GM18858 (cell line): Measurements from ENCODE around the gene DPP7.

Experiments used
- ATAC-seq: cut with Tn5 transposase; IDR thresholded peaks from one replicate; pipeline ENCODE4 v1.9.1; 2021; ENCODE audit not compliant: unreplicated experiment

The DPP7 gene

DNA sequence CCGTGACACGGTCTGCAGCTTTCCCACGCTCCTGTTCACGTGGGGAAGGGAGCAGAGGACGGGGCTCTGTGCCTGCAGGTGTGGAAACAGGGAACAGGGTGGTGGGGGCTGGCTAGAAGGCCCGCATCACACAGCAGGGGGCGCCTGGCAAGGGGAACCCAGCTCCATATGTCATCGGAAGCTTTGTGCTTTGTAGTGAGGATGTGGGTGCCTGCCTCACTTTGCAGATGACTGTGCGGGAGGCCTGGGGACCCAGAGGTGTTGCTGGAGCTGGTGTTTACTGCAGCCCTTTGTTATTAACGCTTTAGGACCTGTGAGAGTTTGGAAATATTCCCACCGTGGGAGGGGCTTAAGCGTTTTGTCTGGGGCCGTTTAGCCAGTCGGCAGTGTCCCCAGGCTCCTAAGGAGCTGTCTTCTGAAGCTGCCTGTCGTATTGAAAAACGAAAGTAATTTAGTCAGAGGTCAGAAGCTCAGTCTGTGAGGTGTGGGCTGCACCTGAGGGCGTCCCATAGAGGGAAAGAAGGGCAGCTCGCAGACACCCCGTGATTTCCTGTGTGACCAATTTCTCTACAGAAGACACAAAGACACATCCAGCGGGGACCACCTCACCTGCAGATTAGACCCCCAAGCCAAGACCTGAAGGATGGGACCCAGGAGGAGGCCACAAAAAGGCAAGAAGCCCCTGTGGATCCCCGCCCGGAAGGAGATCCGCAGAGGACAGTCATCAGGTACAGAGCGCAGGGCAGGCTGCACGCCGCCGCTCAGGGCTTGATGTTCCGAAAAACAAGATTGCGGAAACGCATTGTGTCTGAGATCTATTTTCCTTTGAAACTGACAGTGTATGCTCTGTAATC lies 18.6 kb downstream of the DPP7 start:
- ATAC-seq: peak; percentile 73

DNA sequence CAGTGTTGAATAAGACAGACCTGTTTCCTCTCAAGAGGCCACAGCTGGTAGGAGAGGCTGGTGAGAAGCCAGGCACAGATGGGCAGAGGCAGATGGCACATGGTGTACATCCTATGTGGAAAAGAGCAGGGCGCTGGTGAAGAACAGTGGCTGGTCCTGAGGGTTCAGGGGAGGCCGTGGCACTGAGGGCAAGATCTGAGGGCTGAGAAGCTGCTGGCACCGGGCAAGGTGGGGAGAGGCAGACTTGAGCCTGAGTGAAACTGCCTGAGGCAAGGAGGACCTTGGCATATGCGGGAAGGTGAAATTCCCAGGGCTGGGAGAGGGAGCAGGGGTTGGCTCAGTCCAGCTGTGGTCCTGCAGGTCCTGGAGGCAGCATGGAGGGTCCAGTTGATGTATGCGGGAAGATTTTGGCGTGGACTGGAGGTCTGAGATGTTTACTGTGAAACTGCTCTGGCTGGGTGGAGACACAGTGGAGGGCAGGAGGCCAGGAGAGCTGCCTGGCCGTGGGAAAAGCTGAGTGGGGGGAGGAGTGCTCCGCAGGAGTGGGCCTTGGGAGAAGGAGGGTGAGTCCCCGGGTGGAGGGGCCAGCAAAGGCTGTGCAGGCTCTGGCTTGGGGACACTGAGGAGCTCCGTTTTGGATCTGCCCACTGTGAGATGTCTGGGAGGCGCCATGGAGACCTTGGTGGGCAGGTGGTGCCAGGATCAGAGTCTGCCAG lies 25.1 kb downstream of the DPP7 start:
- ATAC-seq: no peak

DNA sequence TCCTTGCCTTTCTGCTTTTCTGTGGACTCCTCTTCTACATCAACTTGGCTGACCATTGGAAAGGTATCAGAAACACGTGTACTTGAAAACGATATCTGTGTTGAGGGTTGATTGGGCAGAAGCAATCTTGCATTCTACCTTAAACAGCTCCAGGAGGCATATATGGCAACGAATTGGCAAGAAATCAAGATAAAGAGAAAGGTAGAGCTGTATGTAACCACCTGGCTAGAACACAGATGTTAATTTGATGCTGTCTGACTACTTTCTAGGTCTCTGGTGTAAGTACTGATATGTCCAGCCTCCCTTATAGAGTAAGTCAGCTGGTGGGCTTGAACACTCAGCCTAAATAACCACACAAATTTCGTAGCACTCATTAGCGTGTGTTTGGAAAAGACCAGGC lies 26.4 kb downstream of the DPP7 start:
- ATAC-seq: no peak

DNA sequence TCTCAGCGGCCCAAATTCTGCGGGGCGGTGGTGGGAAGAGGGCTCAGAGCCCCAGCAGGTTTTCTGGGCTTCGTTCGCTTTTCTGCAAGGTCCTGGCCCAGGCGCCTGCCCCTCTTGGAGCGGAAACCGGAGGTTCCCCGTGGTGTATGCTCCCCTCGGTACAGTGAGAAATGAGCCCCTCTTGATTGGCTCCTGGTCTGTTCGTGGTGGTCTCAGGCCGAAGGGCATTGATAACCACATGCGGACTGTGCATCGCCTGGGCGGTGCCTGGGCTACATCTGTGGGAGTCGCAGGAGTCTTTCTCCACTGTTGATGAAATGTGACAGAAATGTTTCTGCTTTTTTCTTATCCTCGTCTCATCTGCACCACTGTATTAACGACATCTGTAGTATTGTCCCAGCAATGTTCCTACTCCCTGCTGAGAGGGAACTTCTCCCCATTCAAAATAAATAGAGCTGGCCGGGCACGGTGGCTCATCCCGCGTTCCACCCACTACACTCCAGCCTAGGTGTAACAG lies 27.1 kb downstream of the DPP7 start:
- ATAC-seq: no peak

DNA sequence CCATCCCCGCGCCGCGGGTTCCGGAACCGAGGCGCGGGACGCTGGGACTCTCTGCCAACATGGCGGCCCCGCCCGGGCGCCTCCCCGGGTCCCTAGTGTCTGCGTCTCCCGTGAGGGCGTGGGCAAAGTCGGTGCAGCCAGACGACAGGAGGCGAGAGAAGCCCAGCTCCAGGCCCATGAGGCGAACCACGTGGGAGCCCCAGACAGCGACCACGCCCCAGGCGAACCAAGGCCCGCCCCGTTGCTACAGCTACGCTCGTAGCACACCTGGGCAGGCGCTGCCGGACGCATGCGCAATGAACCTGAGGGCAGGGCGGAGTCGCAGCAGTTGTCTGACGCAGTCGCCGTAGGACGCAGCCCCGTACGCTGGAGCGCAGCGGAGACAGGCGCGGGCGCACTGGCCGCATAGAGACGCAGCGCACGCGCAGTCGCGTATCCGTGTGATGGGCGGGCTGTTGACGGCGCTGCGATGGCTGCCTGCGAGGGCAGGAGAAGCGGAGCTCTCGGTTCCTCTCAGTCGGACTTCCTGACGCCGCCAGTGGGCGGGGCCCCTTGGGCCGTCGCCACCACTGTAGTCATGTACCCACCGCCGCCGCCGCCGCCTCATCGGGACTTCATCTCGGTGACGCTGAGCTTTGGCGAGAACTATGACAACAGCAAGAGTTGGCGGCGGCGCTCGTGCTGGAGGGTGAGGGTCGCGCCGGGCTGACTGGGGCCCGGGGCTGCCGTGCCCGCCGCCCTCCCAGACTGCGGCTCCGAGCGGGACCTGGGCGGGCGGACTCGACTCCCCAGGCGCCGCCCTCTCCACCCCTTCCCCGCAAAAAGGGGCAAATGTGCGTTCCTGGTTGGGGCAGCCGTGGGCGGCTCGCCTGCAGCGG lies 27.8 kb downstream of the DPP7 start, which contains the start of gene MAN1B1:
TSS of gene MAN1B1 (plus strand) at position 455 of the 878 bp plus-strand sequence. CDS start at position 470, 15 bp downstream.
- ATAC-seq: peak; percentile 76

DNA sequence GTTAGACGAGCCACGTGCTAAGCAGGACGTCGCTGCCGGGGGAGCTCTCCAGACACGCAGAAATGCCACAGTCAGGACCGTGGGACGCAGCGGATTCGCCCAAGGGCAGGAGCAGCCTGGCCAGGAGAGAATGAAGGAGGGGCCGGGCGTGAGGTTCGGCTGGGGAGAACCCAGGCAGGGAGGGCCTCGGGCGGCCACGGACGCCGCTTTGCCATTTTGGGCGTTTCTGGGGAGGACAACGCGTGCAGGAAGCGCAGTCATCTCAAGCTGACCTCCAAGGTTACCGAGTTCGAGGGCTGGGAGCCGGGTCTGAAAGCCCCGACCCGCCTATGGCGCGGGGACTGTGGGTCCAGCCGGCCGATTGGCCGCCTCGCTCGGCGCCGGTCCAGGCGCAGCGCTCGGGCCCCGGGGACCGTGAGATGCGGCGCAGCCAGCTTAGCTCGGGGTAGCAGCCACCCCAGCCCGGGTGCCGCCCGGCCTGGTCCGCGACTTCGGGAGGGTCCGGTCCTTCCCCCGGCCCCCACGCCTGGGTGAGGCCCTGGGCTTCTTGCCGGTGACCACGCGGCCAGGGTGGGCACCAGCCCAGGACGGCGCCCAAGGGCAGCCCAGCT lies 28.5 kb downstream of the DPP7 start:
- ATAC-seq: no peak

DNA sequence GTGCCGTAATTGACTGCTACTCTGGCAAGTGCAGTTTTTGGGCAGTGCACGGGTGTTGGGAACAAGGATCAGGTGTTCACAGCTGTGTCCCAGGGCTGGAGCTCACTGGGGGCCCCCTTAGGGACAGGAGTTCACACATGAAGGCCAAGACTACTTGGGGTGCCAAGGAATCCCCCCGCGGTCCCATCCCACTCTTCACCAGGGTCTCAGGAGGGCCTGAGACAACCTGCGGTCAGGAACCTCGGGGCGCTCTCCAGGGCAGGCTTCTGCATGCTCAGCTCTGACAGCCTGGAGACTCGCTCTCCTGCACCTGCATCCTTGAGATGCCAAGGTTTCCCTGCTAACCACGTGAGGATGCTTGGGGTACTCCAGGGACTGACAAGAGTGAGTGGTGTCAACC lies 30.0 kb downstream of the DPP7 start:
- no peak for ATAC-seq

DNA sequence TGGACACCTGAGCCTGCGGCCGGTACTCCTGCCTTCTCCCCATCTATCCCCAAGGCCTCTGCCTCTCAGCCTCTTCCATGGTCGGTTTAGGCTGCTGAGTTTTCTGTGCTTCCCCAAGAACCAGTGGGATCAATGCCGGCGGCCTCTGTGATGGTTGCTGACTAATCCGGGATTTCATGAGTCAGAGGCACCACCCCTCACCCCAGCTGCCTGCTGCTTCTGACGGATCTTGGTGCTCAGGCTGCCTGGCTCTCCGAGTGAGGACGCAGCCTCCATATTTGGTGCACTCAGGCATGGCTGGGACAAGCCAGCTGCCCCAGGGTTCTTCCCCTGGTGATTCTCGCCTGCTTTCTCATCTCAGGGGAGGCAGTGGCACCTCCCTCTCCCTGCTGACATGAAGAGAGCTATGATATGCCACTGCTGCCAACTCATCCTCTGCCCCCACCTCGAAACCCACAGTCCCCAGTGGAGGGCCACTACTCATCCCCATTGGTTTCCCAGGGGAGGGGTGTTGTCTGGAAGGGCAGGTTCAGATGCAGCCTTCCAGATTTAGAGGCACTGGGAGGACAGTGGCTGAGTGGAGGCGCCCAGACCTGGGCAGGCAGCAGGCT lies 31.0 kb downstream of the DPP7 start:
- ATAC-seq: no peak

DNA sequence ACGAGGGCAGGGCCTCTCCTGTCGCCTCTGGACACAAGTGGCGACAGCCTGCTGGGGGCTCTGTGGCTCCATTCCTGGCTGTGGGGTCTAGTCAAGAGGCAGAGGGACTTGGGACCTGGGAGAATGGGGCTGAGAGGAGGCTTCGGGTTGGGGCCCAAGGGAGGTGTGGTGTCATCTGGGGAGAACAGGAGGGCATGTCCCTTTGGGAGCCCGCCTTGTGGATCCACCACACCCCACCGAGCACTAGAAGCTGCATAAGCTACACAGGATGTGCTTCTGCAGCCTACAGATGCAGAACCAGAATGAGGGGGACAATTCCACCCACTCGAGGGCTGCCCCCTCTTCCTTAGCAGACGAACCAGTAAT lies 31.6 kb downstream of the DPP7 start:
- ATAC-seq: no peak

DNA sequence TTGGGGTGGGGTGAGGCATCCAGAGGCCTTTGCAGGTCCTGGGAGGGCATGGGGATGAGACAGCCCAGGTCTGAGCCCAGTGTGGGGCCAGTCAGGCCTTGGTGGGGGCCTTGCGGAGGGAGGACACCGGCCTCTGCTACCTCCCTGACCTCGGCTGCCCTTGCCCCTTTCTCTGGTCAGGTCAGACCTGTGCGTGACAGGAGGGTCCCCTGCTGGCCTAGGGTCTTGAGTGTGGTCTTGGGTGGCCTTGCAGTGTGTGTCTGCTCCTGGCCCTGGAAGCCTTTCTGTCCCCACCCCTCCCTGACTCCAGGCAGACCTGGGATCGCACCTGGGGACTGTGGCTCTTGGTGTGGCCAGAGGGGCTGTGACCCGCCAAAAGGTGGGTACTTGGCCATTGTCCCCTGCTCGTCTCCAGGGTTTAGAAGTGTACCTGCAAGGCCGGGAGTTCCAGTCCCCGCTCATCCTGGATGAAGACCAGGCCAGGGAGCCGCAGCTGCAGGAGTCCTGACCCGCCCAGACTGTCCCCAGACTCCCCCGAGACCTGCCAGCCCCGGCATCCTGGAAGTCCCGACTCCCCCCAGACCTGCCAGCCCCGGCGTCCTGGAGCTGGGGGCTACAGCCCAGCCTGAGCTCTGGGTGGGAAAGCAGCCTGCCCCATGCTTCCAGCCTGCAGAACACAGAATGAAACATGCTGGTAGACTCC lies 32.2 kb downstream of the DPP7 start:
- ATAC-seq: no peak

DNA sequence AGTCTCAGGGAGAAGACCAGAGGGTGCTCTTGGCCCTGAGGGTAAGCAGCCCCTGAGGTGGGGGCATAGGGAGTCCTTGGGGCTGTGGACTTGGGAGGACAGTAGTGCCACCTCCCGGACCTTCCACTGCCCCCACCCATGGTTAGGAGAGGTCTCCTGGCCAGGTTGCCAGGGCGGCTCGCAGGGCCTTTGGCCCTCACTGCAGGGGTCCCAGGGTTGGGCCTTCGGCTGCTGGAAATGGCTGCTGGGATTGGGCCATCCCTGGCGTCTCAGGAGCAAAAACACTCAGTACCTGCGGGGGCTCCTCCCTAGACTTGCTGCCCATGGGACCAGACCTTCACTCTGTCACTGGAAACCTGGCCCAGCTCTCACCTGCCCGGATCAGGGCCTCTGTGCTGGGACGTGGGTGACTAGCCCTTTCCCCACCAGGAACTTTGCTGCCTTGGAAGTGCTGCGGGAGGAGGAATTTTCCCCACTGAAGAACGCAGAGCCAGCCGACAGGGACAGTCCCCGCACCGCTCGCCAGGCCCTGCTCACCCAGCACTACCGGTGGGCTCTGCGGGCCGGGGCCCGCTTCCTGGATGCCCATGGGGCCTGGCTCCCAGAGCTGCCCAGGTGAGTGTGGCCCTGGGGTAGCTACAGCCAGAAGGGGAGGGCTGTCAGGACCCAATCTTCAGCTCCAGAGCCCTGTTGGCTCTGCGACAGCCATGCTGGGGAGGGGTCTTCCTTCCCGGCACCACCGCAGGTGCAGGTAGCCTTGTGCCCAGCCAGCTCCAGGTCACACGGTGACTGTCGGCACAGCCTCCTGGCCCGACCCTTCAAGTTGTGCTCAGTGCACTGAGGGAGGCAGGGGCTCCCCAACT lies 34.0 kb downstream of the DPP7 start:
- no peak for ATAC-seq

DNA sequence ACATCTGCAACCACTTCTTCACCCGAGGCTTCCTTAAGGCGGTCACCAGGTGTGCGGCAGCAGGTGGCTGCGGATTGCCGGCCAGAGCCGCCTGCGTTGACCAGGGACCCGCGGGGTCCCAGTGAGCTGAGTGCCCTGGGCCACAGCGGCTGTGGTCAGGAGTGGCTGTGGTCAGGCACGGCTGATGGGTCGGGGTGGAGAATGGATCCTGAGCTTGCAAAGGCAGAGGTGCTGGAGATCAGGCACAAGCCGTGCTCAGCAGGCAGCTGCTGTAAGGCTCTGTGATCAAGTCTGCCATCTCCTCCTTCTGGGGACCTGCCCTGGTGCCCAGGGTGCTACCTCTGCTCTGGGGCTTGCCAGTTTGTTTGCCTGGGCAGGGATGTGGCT lies 35.1 kb downstream of the DPP7 start:
- no peak for ATAC-seq

DNA sequence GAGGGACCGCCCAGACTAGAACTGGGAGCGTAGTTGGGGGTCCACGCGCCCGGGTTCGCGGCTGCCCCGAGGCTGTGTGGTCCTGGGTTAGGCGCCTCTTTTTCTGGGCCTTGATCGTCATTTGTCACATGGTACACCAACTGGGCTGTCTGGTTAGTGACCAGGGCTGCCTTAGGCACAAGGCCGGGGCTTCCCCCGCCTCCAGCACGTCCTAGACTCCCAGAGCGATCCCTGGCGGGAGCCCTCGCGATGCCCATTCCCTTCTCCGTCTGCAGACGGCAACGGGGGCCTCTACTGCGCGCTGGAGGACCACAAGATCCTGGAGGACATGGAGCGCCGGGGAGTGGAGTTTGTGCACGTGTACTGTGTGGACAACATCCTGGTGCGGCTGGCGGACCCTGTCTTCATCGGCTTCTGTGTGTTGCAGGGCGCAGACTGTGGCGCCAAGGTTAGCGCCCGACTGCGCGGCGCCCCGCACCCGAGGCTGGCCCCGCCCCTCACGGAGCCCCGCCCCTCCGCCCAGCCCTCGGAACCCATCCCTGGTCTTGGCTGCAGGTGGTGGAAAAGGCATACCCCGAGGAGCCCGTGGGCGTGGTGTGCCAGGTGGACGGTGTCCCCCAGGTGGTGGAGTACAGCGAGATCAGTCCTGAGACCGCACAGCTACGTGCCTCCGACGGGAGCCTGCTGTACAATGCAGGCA lies 35.7 kb downstream of the DPP7 start:
- ATAC-seq: no peak

DNA sequence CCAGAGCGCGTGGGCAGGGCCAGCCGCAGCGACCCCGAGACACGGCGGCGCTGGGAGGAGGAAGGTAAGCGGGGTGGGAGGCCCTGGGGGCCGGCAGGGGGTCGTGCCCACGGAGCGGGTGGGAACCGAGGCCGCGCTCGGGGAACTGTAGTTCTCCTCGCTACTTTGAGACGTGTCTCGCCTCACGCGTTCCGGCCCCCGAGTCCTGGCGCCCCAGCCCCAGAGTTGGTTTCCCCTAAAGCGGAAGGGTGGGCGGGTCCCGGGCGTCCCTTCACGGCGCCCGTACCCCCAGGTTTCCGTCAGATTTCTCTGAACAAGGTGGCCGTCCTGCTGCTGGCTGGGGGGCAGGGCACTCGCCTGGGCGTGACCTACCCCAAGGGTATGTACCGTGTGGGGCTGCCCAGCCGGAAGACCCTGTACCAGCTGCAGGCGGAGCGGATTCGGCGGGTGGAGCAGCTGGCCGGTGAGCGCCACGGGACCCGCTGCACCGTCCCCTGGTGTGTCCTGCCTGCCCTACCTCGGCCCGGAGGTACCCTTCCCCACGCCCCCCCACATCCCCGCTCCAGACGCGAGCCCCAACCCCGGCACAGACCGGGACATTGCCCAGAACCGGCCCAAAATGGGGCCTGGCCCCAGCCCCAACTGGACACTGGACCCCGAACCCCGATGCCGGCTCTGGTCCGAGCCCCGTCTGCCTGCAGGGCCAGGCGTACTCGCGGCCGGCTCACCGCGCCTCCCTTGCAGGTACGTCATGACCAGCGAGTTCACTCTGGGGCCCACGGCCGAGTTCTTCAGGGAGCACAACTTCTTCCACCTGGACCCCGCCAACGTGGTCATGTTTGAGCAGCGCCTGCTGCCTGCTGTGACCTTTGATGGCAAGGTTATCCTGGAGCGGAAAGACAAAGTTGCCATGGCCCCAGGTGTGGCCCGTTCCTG lies 36.5 kb downstream of the DPP7 start:
- ATAC-seq: no peak

DNA sequence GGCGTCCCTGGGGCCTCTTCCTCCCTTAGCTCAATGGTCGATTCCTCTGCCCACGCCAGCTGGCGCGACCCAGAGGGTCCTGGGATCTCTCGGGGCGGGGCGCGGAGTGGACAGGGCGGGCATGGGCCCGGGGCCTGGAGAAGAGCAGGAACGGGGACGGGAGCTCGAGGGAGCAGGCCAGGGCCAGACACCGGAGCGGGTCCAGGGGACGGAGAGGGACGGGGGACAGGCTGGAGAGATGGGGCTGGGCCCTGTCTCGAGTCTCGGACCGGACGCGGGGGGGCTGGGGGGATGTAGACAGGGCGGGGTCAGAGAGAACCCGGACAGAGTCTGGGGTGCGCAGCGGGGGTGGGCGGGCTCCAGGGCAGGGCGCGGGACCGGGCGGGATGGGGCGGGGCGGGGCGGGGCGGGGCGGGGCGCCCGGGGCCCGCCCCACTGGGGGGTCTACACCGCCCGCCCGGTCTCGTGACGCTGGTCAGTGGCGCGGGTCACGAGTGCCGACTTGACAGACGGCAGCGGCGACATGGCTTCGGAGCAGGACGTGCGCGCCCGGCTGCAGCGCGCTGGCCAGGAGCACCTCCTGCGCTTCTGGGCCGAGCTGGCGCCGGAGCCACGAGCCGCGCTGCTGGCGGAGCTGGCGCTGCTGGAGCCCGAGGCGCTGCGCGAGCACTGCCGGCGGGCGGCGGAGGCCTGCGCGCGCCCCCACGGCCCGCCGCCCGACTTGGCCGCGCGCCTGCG lies 37.4 kb downstream of the DPP7 start, which contains the start of gene UAP1L1:
TSS of gene UAP1L1 (plus strand) at position 508 of the 738 bp plus-strand sequence. CDS start at position 524, 16 bp downstream.
- no peak for ATAC-seq

DNA sequence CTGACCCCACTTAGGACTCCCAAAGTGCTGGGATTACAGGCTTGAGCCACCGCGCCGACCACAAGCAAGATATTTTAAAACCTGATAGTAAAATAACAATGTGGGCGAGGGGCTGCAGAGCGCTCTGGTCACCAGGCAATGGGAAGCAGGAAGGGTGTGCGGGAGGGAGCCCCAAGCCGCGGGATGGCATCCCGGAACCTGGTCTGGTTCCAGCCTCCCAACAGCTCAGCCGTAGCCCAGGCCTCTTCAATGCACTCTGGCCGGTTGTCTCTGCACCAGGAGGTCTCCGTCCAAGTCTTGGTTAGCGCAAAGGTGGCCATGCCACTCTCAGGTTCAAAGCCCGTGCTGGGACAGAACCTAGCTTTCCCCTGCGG lies 37.9 kb downstream of the DPP7 start:
- no peak for ATAC-seq
